A673 (cell line): ENCODE measurements around the gene NR1D1. TPM values are rescaled to one million over a fixed set of nuclear protein-coding genes. Genes with fewer than 3 reads are reported as not detected.

Experiments
- BruUV-seq: library from RNA; stranded (reverse); fragments of 400-500 nt; replicated peaks from 2 replicates; lab custom pipeline; 2021; lab: Mats Ljungman, UMichigan
- CTCF ChIA-PET: fragments of 300-600 bp; sonication (Branson Sonifier 250); formaldehyde crosslinking; loops from one replicate; lab custom pipeline; 2022; ENCODE audit warnings: antibody characterized with exemption; lab: Charles Lee
- POLR2A ChIA-PET: fragments of 300-600 bp; sonication (Branson Sonifier 250); formaldehyde crosslinking; loops from one replicate; lab custom pipeline; 2022; ENCODE audit warnings: antibody characterized with exemption; ENCODE audit not compliant: low non-redundant PET; lab: Charles Lee
- DNase-seq: peaks from one replicate; pipeline ENCODE4 v3.0.0-alpha.2; 2015; ENCODE audit warnings: low spot score
- H3K27ac ChIP-seq: fragments of 200-600 bp; sonication (generic); 2 replicates; pipeline ENCODE4 v1.5.1; 2016; ENCODE audit warnings: mixed run types, low read depth, mild to moderate bottlenecking, mixed read lengths, antibody characterized with exemption, low read length; ENCODE audit not compliant: poor library complexity, severe bottlenecking
- H3K27me3 ChIP-seq: fragments of 200-600 bp; sonication (generic); replicated peaks from 2 replicates; pipeline ENCODE4 v1.6.1; 2017; ENCODE audit warnings: mixed run types, low read depth, mild to moderate bottlenecking, mixed read lengths, antibody characterized with exemption, low read length; ENCODE audit not compliant: insufficient read depth, poor library complexity
- H3K36me3 ChIP-seq: fragments of 200-600 bp; sonication (generic); 2 replicates; pipeline ENCODE4 v1.6.1; 2016; ENCODE audit warnings: mixed run types, mild to moderate bottlenecking, mixed read lengths, antibody characterized with exemption, low read length; ENCODE audit not compliant: insufficient read depth, poor library complexity, severe bottlenecking
- H3K4me1 ChIP-seq: fragments of 200-600 bp; sonication (generic); 2 replicates; pipeline ENCODE4 v1.6.1; 2017; ENCODE audit warnings: mixed run types, mild to moderate bottlenecking, mixed read lengths, antibody characterized with exemption, low read length; ENCODE audit not compliant: insufficient read depth, poor library complexity, severe bottlenecking
- H3K4me3 ChIP-seq: fragments of 200-600 bp; sonication (generic); 2 replicates; pipeline ENCODE4 v1.5.1; 2016; ENCODE audit warnings: low read depth, mixed run types, mild to moderate bottlenecking, mixed read lengths, low read length; ENCODE audit not compliant: poor library complexity, severe bottlenecking
- H3K9me3 ChIP-seq: fragments of 200-600 bp; sonication (generic); 2 replicates; pipeline ENCODE4 v1.6.1; 2016; ENCODE audit warnings: mixed run types, low read depth, mild to moderate bottlenecking, mixed read lengths, antibody characterized with exemption, low read length; ENCODE audit not compliant: poor library complexity, severe bottlenecking
- CTCF ChIP-seq: fragments of 300-800, 200-600 bp; sonication (generic); conservative IDR thresholded peaks from 2 replicates; pipeline ENCODE4 v1.5.1; 2017; ENCODE audit warnings: low read depth, mild to moderate bottlenecking, antibody characterized with exemption, low read length, moderate library complexity, mixed read lengths
- EZH2 ChIP-seq: fragments of 200-600 bp; sonication (generic); IDR thresholded peaks from 2 replicates; pipeline ENCODE4 v1.6.1; 2017; ENCODE audit warnings: borderline replicate concordance, low read depth, mild to moderate bottlenecking, mixed read lengths, antibody characterized with exemption, low read length; ENCODE audit not compliant: poor library complexity, severe bottlenecking
- intact Hi-C: fragments of 100-400 bp; cut with micrococcal nuclease; formaldehyde crosslinking; loops from one replicate; pipeline ENCODE4 v1.10.0; 2022; ENCODE audit not compliant: unreplicated experiment
- total RNA-seq: library from RNA; stranded (reverse); gene quantifications from 2 replicates; pipeline ENCODE4 v1.2.3, GENCODE V29; 2021

Gene NR1D1
- total RNA-seq, 1 experiment from 2014 or later = 2.6 TPM

DNA sequence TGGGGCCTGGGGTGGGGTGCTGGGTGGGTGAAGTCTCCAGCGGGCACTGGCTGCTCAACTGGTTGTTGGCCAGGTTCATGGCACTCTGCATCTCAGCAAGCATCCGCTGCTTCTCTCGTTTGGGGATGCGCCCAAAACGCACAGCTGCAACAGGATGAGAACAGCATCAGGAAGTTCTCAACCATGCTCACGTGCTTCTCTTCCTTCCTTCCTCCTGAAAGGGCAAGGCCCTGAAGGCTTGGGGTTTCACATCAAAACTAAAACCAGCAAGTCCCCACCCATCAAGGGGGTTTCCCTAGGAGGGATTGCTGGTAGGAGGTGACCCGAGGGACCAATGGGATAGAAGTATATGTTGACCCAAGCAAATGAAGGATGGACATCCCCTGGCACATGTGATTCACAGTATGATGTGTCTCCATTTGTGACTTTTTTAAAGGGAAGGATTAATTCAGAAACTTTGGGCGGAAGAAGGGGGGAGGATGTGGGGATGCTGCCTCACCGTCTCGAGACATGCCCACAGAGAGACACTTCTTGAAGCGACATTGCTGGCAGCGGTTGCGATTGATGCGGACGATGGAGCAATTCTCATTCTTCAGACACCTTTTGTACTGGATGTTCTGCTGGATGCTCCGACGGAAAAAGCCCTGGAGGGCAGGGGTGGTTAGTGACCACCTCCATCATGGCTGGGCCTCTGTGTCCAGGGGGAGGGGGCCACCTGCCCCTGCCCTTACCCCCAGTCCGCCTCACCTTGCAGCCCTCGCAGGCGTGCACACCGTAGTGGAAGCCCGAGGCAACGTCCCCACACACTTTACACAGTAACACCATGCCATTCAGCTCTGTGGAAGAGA is 4.2 kb downstream of the NR1D1 start:
- ChIA-PET CTCF (no interaction called here), POLR2A (no interaction called here)
- no peaks in the 10 kb centered on the region for H3K27me3 ChIP-seq

GRCh38 chr17:40095351-40095943 is 4.9 kb downstream of the NR1D1 start:
- intact Hi-C loops = no loop called here
- no peaks in the 10 kb centered on the region for H3K36me3 ChIP-seq

More for the DNA sequence above, 4.2 kb downstream of the NR1D1 start:
- H3K9me3 ChIP-seq = no peaks in the 10 kb centered on the region
- no peak for DNase-seq
- no peak overlapping the region for H3K27ac ChIP-seq
- no peak for TF ChIP-seq CTCF
- TF ChIP-seq EZH2 = no peak
- no peak overlapping the region for H3K4me3 ChIP-seq
- H3K36me3 ChIP-seq = no peaks in the 10 kb centered on the region
- intact Hi-C loops = no loop called here
- peaks cover 22% of the 10 kb centered on the region for H3K4me1 ChIP-seq
- no TSS peak for BruUV-seq

GRCh38 chr17:40094874-40095273 is 5.5 kb downstream of the NR1D1 start:
- Histone ChIP-seq H3K27ac (no peak overlapping the region), H3K4me1 (peaks cover 13% of the 10 kb centered on the region), H3K36me3 (no peaks in the 10 kb centered on the region), H3K27me3 (no peaks in the 10 kb centered on the region), H3K4me3 (no peak overlapping the region), H3K9me3 (no peaks in the 10 kb centered on the region)
- no peak for TF ChIP-seq CTCF
- no peak for TF ChIP-seq EZH2
- POLR2A ChIA-PET = no interaction called here
- no peak for DNase-seq
- intact Hi-C loops = no loop called here
- BruUV-seq = no TSS peak
- CTCF ChIA-PET = no interaction called here

More at GRCh38 chr17:40095351-40095943, 4.9 kb downstream of the NR1D1 start:
- TF ChIP-seq CTCF = no peak
- Histone ChIP-seq H3K27ac (no peak overlapping the region), H3K27me3 (no peaks in the 10 kb centered on the region), H3K4me1 (peaks cover 17% of the 10 kb centered on the region), H3K9me3 (no peaks in the 10 kb centered on the region), H3K4me3 (no peak overlapping the region)
- ChIA-PET CTCF (no interaction called here), POLR2A (no interaction called here)
- DNase-seq = no peak
- BruUV-seq = no TSS peak
